ENCODE measurements around the gene ST8SIA1.

Gene ST8SIA1

DNA sequence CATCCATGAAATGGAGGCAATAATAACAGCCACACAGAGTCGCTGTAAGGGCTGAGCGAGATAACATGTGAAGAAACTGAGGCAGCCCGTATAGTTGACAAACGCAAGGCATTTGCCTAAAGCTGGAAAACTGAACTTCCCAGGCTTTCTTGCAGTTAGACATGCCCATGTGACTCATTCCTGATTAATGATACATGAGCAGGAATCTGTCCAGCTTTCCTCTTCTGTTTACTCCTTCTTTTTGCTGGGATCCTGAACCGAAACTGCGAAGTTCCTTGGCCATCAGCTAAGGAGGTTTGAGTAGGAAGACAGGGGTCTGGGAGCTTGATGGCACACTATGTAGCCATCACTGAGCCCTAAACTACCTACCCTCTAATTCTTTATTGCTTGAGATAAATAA lies 52.2 kb downstream of the ST8SIA1 start:
- no peak for DNase-seq

DNA sequence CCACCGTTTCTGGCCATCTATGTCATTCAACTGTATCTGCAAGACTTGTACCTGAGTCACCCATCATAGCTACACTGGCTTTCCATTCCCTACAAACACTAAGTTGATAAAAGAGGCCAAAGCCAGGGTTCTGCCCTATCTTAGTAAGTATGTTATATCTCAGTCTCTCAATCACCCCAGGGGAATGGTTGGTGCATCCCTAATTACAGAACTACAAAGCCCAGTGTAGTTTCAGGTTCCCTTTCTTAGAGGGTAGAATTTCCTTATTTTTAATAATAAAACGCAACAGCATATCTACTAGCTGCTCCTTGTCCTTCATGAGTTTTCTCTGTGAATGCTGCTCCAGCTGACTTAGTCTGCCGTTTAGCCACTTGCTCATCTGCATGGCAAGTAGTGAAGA lies 57.6 kb downstream of the ST8SIA1 start:
- DNase-seq, result no peak

DNA sequence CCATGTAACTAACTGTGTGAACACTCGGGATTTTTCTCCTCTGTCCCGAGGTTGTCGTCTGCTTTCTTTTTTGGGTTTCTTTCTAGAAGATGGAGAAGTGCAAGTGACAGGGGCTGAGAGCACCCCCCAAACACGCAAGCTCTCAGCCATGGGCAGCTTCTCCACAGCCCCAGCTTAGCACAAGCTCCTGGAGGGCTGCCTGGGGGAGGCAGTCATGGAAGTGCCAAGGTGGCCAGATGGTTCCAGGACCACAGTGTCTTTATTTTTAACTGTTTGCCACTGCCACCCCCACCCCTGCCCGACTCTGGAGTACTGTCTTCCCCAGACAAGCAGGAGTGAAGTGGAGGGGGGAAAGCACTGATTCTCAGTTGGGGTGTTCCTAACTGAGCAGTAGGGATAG lies 58.2 kb downstream of the ST8SIA1 start:
- DNase-seq, result no peak

DNA sequence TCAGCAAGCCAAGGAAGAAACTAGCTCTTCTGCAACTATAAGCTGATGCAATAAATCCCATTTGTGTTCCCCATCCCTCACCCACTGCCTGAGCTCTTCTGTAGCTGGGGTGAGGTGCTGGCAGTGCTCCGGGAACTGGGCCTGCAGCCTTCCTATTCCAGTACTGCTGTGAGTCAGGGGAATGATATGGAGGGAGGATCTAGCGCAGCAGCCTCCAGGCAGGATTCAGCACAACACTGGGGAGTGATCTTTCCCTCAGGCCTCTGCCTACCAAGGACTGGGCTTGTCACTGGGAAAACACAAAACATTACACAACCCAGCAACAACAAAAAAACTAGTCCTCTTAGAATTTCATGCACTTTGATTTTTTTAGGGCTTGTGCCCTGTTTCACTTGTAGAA lies 58.7 kb downstream of the ST8SIA1 start:
- peak; percentile 82 for DNase-seq

DNA sequence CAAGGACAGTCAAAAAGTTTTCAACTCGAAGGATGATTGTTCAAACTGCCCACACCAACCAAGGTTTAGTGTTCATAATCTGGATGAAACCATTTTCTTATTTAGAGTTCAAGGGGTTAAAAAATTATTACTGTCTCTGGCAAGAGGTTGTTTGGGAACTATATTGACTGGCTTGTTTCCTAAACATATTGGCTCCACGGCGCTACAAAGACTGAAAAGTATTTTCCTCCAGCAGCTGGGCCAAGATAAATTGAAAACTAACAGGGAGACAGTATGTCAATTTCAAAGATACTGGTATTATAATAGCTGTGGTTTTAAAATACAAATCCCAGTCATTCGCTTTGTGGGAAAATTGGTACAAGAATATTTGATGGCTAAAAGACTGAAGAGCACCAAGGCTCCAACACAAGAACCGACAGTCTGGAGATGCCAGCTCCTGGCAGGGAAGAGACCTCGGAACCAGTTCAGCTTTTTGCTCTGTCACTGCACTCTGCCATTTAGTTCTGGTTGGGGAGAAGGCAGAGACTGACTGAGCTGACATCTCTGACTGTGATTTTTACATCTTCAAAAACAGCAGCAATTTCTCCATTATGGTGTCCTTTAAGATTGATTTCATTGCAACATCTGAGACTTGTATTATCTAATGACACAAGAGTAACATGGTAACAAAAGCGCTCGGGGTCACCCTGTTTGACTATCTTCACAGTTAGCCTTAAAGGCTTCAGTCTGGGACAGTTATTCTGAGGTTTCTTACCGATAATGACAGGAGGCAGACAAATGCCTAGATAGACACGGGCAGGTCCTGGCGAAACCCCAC lies 62.0 kb downstream of the ST8SIA1 start:
- no peak for DNase-seq

DNA sequence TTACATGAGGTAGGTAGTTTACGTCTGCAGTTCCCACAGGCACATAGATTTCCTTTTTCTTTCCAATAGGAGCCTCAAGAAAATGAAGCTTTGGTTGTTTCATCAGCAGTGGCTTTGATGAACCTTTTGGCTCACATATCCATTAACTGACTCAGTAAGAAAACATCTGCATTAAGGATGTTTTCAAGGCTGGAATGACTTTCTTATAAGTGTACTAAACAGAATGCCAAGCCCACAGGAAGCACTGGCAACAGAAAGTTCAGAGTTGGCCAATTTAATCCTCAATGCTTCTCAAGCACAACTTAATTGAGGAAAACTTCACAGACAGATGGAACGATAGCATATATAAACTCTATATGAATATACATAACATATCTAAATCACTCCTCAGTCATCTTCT lies 63.5 kb downstream of the ST8SIA1 start:
- no peak for DNase-seq

DNA sequence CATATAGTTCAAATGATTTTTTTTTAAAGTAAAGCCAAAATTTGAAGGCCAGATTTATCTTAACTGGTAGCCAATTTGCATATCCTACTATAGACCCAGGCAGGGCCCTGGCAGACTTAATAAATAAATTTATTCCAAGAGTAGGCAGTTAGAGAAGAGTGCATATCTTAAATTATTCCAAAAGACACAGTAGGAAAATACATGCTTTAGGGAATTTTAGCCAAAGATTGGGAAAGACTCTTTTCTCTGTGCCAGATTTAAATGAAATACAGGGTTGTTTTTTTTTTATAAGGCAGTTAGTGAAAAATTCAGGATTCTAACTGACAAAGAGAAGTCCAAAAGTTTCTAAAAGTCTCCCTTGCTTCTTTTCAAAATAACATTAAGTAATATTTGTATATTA lies 65.5 kb downstream of the ST8SIA1 start:
- no peak for DNase-seq

DNA sequence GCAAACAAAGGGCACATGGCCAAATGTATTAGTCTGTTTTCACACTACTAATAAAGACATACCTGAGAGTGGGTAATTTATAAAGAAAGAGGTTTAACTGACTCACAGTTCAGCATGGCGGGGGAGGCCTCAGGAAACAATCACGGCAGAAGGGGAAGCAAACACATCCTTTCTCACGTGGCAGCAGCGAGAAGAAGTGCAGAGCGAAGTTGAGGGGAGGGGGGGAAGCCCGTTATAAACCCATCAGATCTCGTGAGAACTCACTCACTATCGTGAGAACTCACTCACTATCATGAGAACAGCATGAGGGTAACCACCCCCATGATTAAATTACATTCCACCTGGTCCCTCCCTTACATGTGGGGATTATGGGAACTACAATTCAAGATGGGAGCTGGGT lies 66.1 kb downstream of the ST8SIA1 start:
- DNase-seq, result no peak

- DNase-seq, result no peak
Measured at GRCh38 chr12:22266101-22266500, 68.4 kb downstream of the ST8SIA1 start.

DNA sequence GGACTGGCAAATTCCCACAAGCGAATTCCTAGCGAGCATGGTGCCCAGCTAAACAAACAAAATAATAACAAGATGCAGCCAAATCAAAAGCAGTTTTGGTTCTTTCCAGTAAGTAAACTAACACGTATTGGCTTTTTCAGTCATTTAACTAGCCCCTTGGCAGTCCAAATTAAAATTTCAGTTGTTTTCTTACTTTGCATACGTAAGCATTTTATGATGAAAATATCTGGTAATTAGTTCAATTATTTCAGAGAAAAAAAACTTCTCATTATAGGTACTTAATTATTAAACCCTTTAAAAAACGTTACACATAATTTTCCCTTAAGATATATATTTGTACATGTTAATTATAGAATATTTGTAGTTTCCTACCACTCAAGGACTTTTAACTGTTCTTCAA lies 70.1 kb downstream of the ST8SIA1 start:
- no peak for DNase-seq

GRCh38 chr12:22262309-22262708 lies 72.2 kb downstream of the ST8SIA1 start:
- DNase-seq, result peak; percentile 37

DNA sequence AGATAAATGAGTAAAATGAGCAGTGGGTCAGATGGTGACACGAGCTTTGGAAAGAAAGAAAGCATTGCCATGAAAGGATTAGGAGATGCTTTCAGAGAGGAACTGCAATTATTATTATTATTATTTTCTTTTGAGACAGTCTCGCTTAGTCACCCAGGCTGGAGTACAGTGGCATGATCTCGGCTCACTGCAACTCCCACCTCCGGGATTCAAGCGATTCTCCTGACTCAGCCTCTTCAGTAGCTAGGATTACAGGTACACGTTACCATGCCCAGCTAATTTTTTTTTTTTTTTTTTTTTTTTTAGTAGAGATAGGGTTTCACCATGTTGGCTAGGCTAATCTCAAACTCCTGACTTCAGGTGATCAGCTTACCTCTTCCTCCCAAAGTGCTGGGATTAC lies 77.4 kb downstream of the ST8SIA1 start:
- DNase-seq, result no peak

GRCh38 chr12:22256605-22257004 lies 77.9 kb downstream of the ST8SIA1 start:
- no peak for DNase-seq

GRCh38 chr12:22256041-22256441 lies 78.5 kb downstream of the ST8SIA1 start:
- DNase-seq, result peak; percentile 64

GRCh38 chr12:22255097-22255496 lies 79.4 kb downstream of the ST8SIA1 start:
- peak; percentile 49 for DNase-seq

DNA sequence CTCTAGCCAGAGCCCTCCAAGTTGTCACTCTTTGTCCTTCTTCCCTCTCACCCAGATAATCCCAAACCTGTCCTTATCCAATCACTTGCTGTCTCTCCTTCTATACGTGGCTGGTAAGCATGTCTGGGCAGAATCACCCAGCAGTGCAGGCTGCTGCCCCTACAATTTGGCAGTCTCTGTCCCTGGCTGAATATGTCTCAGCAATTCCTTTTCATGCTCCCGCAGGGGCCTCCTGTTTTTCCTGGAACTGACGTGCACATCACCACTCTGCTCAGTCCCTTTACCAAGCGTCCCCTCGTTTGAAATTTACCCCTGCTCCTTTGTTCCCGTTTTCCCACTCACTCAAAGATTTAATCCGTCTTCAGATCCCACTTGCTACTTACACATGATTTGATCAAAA lies 80.0 kb downstream of the ST8SIA1 start:
- no peak for DNase-seq

DNA sequence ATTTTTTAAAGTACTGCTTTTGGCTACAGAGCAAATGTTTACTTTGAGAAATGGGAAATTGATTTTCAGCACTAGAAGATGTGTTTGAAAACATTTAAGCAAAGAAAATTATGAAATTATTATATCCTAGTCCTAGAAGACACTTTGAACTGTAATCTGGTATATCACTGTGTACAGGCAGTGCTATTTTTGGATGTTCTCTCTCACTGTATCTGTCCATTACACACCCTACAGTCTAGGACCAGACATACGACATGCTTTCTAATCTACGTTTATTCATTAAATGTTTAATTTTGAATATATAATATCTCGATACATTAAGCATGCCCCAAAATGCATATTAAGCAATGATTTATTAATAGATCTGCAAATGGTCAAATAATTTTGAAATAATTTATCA lies 82.5 kb downstream of the ST8SIA1 start:
- no peak for DNase-seq

- no peak for DNase-seq
Measured at GRCh38 chr12:22250762-22251161, 83.7 kb downstream of the ST8SIA1 start.

GRCh38 chr12:22248571-22249115 lies 85.9 kb downstream of the ST8SIA1 start:
- DNase-seq, result no peak

GRCh38 chr12:22248121-22248520 lies 86.4 kb downstream of the ST8SIA1 start:
- DNase-seq, result peak; percentile 68

- no peak for DNase-seq
Measured at GRCh38 chr12:22246217-22246846, 88.2 kb downstream of the ST8SIA1 start.

GRCh38 chr12:22242726-22243125 lies 91.8 kb downstream of the ST8SIA1 start:
- DNase-seq, result no peak

DNA sequence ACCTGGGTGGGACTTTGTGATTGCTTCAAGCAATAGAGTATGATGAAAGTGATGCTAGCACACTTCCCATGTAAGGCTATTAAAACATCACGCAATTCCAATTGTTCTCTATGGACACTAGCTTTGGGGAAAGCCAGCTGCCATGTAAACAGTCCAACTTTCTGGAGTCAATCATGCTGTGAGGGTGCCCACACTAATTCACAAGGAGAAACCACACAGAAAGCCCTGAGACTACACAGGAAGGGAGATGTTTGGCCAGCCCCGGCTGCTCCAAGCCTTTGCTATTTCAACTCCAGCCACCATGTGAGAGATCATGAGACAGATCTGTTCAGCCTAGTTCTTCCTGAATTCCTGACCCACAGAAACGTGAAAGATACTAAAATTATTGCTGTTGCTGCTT lies 96.3 kb downstream of the ST8SIA1 start:
- no peak for DNase-seq

- DNase-seq, result no peak
Measured at GRCh38 chr12:22234561-22234960, 99.9 kb downstream of the ST8SIA1 start.

All from femur (tissue), 1 donor.